GM21360 (cell line): ENCODE measurements around the gene C14orf132.
"Not testable (repeated sequence)": the region's sequence is repeated elsewhere in the genome, so short reads cannot be mapped to it uniquely, and the experiment has no call there.

ENCODE experiments used
- ATAC-seq: cut with Tn5 transposase; IDR thresholded peaks from one replicate; pipeline ENCODE4 v1.9.1; 2021; ENCODE audit warnings: mild to moderate bottlenecking, moderate library complexity; ENCODE audit not compliant: unreplicated experiment

The C14orf132 gene

DNA sequence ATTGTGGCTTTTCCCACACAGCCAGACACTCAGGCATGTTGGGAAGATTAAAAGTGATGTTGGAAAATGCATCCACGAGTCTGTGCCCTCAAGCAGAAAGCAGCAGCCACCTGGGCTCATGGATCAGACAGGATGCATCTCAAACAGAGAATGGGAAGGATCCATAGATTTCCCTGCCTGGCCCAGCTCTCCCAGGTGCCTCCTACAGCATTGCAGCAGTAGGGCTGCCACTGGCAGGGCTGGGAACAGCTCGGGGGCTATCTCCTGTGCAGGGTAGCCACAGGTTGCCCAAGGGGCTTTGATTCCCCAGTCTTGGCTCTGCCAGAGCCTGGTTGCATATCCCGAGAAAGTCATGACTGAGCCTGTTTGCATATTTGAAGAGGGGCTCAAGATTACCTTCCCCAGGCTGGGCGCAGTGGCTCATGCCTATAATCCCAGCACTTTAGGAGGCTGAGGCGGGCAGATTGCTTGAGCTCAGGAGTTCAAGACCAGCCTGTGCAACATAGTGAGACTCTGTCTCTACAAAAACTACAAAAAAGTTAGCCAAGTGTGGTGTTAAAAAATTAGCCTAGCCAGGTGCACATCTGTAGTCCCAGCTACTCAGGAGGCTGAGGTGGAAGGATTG is 19.5 kb downstream of the C14orf132 start:
- no peak for ATAC-seq

DNA sequence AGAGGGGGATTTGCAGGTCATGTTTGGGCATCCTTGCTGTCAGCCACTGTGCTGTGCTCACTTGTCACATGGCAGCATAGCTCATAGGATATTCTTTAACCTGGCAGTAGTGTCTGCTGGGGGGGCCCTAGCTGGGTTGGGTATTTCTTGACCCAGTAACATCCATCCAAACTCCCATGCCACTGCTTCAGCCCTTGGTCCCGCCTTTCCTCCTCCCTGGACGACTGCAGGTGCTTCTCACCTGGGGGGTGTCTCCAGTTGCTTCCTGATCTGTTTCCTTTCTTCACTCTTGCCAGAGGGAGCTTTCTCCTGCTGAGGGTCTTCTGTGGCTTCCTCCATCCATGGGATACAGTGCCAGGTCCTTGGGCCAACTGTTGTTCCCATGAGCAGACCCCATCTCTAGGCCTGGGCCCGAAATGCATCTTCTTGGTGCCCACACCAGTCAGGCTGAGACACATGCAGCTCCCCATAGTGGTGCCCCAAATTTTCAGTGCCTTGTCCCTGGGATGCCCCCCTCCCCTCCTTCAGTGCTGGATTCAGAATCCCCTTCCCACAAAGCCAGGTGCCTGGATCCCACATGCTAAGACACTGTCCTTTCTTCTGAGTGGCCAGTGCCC is 20.5 kb downstream of the C14orf132 start:
- ATAC-seq = no peak

DNA sequence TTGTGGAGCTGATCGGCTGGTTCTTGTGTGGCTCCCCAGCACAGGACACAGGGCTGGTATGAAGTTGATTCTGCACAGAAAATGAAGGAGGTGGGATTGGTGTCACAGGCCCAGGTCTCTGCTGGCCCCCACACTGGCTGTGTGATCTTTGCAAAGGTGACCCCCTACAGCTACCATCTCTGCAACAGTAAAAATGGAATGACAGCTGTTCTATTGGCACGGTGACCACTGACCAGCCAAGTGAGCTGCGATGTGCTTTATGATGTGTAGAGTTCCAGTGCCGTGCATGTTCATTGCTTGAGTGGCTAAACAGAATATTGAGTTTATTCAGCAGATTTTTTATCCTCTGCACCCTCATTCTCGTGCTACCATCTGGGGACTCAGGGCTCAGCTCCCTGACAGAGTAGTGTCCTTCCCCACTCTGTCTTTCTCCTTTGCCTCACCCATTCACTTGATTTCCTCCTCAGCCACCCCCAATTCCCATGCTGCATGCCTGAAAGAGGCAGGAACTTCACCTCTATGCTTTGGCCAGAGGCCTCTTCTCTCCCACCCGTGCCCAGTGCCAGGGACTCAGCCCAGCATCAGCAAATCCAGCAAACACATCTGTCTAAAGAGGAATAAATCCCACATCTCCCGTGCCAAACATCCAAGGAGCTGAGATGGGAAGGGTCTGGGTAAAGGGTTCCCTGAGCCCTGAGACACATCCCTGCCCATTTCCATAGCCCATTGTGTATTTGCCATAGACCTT is 21.2 kb downstream of the C14orf132 start:
- no peak for ATAC-seq

DNA sequence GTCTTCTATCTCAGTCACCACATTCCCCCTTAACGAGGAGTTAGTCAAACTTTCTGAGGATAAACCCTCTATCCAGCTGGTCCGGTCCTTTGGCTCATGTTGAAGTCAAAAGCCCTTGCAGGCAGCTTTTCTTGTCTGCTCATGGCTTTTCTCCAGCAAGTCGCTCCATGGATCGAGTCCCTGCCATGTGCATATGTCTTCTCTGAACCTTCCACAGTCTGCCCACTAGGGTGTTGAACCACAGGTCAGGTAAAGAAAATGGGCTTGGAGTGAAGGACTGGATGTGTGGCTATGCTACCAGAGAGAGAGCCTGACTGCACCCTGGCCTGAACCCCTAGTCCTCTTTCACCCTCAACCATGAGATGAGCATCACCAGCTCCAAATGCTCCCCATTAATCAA is 22.8 kb downstream of the C14orf132 start:
- ATAC-seq = no peak

DNA sequence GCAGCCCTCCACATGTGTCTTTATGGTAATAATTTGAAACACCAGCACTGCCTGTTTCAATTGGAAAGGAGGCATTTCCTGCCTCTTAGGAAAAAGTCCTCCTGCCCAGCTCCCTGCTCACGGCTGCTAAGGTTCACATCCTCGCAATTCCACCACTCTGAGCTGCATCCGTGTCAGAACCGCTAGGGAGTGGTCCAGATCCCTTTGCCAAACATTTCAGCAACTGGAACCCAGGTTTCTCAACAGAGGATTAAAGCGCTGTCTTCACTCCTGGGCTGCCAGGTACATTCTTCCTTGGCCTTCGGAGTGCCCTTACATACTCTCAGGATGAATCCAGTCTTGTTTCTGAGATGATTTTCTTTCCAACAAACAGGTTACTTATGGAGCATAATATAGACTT is 23.3 kb downstream of the C14orf132 start:
- ATAC-seq = no peak

DNA sequence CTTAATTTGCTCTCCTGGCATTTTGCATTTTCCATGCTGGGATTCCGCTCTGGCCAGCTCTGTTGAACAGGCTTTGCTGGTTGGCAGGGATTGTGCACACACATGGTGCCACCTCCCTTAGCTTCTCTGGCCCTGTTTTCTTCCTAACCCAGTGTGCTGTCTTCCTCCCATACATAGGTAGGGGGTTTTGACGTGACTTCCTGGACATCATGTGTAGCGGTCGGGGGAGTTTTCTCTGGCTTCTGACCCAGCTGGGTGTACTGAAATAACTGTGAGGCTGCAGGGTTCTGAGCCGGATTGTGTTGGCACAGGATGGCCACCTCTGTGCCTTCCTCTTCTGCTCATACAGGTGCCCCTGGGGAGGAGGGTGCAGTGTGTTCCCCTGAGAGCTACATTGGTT is 25.7 kb downstream of the C14orf132 start:
- no peak for ATAC-seq

DNA sequence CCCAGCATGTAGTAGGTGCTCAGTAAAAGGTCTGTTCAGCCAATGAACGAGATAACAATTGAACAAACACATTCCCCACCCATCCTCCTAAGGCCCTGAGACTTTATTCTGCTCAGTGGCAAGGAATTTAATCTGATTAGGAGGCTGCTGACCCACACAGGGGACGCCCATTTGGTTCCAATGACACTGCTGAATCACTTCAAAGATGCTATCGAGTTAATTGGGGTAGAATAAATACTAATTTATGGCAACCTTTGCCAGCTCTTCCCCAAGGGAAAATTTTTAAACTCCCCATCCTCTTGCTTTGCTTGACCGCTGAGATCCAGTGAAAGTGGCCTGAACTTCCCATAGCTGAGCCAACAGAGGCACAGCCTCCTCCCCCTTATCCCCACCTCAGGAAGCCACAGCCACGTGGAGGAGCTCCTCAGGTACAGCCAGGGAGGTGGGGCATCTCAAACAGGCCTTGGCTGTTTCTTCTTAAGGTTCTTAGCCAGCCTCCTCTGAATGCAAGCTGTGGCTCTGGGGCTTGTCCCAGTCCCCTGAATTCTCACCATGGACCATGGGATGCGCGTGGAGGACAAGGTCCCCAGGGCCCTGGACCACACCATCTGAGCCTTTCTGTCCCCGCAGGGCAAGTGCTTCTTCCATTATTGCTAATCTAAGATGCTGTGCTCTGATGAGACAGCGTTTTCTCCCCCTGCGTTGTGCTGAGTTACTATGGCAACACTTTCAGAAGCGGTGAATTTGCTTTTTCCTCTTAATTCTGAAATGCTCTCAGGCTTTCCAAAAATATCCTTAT is 26.7 kb downstream of the C14orf132 start:
- no peak for ATAC-seq

DNA sequence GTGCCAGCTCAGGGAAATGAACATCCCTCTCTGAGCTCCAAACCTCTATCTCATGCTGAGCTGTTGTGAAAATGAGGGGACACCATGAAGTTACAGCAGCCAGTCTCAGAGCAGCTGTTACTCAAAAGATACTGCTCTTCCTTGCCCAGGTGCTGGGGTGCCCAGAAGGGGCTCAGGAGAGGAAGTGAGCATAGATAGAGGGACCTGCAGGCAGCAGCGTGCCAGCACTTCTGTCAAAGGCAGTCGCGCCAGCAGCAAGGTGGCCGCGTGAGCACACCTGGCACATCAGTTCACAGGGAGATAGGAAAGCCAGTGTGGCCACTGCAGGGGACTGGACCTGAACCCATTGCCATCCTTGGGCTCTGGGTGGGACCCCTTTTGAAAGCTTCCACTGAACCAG is 27.8 kb downstream of the C14orf132 start:
- ATAC-seq = no peak

DNA sequence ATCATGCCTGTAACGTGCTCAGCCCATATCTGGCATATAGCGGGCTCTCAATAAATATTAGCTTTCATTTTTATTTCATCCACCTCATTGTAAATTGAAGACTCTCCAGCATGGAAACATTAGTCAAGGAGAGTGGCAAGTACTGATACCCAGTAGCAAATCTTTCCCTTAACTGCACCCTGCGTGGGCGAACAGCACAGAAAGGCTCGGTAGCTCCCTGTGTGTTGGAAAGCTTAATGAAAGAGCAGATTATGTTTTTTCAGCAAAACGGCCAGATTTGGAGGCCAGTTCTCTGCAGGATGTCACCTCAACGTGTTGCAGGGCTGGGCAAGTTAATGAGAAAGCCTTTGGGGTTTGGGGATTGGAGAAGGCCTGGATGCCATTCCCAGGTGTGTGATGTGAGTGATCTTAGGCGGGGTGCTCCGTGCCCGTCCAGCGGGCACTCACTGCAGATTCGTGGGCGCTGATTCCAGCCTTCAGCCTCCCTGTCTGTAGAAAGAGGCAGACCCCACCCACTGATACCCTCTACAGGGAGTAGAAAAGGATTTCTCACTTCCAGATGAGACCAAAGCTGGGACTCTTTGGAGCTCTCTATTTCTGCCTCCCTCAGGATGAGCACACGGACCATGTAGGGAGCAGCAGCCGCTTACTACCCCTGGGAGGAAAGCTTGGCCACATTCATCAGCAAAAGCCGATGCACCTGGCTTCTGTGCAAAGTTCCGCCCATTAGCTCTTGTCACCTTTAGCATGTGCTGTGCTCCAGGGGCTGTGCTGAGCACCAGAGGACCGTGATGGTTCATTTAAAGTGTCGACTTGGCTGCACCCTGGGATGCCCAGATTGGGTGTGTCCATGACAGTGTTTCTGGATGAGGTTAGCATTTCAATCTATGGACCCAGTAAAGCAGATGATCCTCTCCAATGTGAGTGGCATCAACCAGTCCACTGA is 29.1 kb downstream of the C14orf132 start:
- no peak for ATAC-seq

DNA sequence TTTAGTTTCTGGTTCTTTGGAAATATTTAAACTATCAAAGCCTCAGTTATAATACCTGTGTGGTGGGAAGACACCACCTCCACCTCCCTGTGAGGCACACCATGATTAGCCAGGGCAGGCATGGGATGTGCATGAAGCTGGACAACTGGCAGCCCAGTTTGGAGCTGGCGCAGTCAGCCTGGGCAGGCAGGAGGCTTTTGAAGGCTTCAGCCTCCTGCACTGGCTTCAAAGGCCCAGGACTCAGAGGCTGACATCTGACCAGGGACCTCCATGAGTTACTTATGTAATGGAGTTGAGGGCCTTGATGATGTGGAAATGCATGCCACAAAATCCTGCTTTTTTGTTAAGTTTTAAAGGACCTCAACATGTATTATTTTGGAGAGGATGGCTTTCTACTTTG is 30.3 kb downstream of the C14orf132 start:
- ATAC-seq = no peak

DNA sequence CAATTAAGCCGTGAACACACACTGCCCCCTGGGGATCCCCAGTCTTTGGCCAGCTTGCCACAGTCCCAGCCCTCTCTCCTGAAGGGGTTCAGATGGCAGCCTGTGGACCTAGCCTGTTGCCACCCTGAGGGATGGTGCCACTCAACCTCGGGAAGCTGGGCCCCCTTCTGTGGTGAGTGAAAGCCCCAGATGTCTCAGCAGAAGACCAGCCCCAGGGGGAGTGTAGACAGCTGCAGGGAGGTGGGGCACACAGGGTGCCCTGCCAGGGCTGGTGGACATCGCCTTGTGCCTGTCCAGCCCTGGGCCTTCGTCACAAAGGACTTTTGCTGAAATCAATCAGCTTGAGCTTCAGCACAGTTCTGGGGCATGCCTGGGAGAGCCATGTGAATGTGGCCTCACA is 32.4 kb downstream of the C14orf132 start:
- no peak for ATAC-seq

DNA sequence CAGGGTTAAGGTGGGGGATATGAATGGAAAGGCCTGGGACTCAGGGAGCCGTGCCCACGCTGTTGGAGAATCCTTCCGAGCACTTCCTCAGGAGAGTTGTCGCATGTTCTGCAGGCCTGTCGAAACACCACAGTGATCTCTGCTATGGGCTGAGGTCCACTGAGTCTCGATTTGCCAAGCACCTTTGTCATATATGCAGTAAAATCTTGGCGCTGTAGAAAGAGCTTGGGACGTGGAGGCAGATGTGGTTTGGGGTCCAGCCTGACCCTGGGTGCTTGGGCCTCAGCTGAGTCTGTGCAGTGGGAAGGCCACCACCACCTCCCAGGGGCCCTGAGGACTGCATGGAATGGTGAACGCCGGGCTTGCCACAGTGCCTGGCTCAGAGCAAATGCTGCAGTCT is 32.9 kb downstream of the C14orf132 start:
- no peak for ATAC-seq

DNA sequence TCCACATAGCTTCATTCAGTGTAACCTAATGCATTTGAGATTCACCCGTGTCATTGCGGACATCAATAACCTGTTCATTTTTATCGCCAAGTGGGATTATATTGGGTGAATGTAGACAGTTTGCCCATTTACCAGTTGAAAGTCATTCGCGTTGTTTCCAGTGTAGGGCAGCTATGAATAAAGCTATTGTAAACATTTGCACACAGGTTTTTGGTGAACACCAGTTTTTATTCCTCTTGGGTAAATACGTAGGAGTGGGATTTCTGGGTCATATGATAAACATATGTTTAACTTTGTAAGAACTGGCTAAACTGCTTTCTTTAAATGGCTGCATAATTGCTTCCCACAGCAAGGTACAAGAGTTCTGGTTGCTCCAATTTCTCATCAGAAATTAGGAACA is 33.6 kb downstream of the C14orf132 start:
- ATAC-seq = no peak

DNA sequence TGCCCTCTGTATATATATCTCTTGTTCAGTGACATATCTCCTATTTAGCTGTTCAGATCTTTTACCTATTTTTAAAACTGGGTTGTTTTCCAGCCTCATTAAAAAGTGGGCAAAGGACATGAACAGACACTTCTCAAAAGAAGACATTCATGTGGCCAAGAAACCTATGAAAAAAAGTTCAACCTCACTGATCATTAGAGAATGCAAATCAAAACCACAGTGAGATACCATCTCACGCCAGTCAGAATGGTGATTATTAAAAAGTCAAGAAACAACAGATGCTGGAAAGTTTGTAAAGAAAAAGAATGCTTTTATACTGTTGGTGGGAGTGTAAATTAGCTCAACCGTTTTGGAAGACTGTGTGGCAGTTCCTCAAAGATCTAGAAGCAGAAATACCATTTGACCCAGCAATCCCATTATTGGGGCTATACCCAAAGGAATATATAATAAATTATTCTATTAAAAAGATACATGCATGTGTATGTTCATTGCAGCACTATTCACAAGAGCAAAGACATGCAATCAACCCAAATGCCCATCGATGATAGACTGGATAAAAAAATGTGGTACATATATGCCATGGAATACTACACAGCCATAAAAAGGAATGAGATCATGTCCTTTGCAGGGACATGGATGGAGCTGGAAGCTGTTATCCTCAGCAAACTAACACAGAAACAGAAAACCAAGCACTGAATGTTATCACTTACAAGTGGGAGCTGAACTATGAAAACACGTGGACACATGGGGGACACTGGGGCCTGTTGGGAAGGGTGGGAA is 34.3 kb downstream of the C14orf132 start:
- not testable (repeated sequence) for ATAC-seq

DNA sequence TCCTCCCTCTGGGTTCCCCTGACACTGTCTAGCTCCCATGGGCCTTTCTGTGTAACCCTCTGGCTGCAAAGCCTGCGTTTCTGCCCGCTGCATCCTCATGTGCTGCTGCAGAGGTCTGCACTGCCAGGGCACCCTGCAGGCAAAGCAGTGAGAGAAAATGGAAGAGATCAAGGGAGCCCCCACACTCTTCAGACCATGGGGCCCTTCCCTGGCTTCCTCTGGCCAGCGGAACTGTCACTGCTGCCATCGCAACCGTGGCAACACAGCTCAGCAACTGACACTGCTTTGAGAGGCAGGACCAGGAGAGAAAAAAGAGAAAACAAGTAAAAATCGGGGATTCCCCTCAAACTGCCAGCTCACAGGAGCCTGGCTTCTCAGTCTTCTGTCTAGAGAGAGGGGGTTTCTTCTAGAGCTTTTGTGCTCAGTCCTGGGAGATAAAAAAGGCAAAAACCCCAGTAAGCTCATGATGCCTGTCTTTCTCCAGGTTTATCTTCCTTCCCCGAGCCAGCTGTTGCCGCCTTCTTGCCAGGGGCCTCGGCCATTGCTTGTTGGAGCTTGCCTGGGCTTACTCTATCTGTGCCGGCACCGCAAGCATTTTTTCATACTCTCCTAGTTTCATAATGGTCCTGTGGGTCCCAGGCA is 38.9 kb downstream of the C14orf132 start:
- no peak for ATAC-seq

DNA sequence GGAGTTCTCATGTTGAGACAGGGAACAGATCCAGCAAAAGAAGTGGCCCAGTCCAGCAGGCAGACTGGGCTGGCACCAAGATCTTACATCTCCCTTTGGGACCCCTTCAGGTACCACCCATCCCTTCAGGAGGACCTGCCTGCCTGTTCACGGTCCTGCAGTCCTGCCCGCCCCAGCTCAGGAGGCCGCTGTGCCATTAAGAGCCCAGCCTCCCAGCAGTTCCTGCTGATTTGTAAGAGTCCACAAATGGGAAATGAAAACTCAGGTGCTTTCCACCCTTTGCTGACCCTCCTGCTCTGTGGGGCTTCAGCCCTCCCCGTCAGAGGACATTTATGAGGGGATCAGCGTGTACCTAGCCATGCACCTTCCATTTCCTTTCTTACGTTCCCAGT is 39.5 kb downstream of the C14orf132 start:
- ATAC-seq = no peak

DNA sequence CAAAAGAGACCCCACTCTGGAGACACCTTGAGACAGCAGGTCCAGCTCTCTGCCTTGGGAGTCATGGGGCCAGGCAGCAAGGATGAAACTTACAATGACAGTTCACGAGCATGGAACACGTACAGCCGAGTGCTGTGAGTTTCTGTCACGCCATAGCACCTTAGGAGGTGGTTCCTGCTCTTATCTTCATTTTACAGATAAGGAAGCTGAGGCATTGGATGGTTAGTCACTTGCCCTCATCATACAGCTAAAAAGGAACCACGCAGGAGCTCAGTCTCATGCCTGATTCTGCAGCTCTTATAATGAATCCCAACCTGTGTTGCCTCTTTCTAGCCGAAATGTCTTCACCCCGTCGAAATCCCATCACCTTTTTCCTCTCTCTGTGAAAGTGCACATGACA is 39.9 kb downstream of the C14orf132 start:
- ATAC-seq = no peak

DNA sequence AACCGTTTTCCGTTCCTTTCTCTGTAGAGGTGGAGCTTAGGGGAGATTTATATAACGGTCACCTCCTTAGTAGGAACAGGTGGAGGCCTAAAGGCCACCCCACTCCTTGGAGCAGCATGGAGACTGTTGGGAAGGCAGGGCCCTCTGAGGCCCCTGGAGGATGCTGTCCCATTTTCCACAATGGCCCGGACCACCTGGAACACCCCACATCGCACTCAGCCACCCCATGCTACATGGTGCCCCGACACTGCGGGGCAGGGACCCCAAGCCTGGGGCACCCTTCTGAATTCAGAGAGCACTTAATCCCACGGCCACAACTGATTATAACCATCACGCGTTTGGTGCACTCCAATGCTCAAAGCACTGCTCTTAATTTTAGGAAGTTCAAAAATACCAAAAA is 41.4 kb downstream of the C14orf132 start:
- no peak for ATAC-seq

DNA sequence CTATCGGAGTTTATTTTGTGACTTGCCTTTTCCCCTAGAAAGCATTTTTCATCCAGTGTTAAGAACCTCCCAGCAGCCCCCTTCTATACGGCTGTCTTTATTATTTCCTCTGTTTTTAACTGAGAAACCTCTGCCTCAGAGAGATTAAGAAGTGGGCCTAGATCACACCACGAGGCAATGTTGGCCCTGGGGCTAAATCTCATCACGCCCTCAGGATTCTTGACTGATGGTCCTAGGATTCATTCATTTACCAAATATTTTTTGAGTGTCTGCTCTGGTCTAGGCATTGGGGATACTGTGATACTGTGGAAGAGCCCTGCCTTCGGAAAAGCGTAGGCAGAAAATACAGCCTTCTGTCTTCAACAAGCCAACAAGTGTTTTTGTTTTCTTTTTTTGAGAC is 42.1 kb downstream of the C14orf132 start:
- ATAC-seq = no peak
